ENCODE data around the gene NBAS.

GRCh38 chr2:15120631-15121030 is 440.5 kb downstream of the NBAS start:
- TF ChIP-seq POLR2A (IDR thresholded peaks at IDR 0.05; ENCODE audit: low read length) = no peak
- no peak for TF ChIP-seq GATA1 (IDR thresholded peaks at IDR 0.05; ENCODE audit: low read depth, low read length)
